Endothelial cell of umbilical vein (primary cell): ENCODE data around the gene DHX29. TPM values are rescaled to one million over a fixed set of nuclear protein-coding genes. Genes with fewer than 3 reads are reported as not detected.

Experiments used
- BruUV-seq: library from RNA; stranded (reverse); fragments of 400-500 nt; replicated peaks from 2 replicates; lab custom pipeline; 2021; lab: Mats Ljungman, UMichigan
- CTCF ChIA-PET: fragments of 300-600, 350-600 bp; sonication (Branson Sonifier 250); formaldehyde crosslinking; loops from one replicate; lab custom pipeline; 2021; ENCODE audit warnings: antibody characterized with exemption, inconsistent platforms; lab: Charles Lee
- POLR2A ChIA-PET: fragments of 300-600, 350-600 bp; sonication (Branson Sonifier 250); formaldehyde crosslinking; loops from one replicate; lab custom pipeline; 2021; ENCODE audit warnings: antibody characterized with exemption, inconsistent platforms; lab: Charles Lee
- DNase-seq: peaks from one replicate; pipeline ENCODE4 v3.0.0-alpha.2; 2011; ENCODE audit warnings: low read depth, low spot score
- FAIRE-seq: peaks from 2 replicates; lab custom pipeline; 2011; peaks lifted over from hg19 to GRCh38; lab: Jason Lieb, UNC
- H2AFZ ChIP-seq: 2 replicates; pipeline ENCODE4 v1.6.0; 2012; ENCODE audit warnings: low read depth, low read length, control low read depth, inconsistent platforms
- H3K27ac ChIP-seq: 2 replicates; pipeline ENCODE4 v1.5.1; 2011; ENCODE audit warnings: low read depth, mild to moderate bottlenecking, control low read depth, low read length, moderate library complexity; ENCODE audit not compliant: insufficient read depth
- H3K27me3 ChIP-seq, 2 experiments: 2 replicates each; pipeline versions ENCODE4 v1.6.0 to v1.6.1; 2011; ENCODE audit warnings: low read length in 2 of 2, mixed read lengths in 1 of 2; ENCODE audit not compliant: control insufficient read depth in 2 of 2, insufficient read depth in 2 of 2
- H3K36me3 ChIP-seq, 2 experiments: 2 replicates in 1 of 2; 3 replicates in 1 of 2; pipeline ENCODE4 v1.5.1; 2011; ENCODE audit warnings: low read length in 2 of 2, mild to moderate bottlenecking in 1 of 2, moderate library complexity in 1 of 2; ENCODE audit not compliant: control insufficient read depth in 2 of 2, insufficient read depth in 2 of 2; ENCODE audit errors: extremely low read depth in 1 of 2
- H3K4me1 ChIP-seq: 3 replicates; pipeline ENCODE4 v1.5.1; 2011; ENCODE audit warnings: mild to moderate bottlenecking, low read length; ENCODE audit not compliant: control insufficient read depth, insufficient read depth; ENCODE audit errors: extremely low read depth
- H3K4me2 ChIP-seq: 2 replicates; pipeline ENCODE4 v1.6.1; 2011; ENCODE audit warnings: low read length, control low read depth, mixed read lengths; ENCODE audit not compliant: insufficient read depth
- H3K4me3 ChIP-seq, 3 experiments: fragments of 200-600 bp in 1 of 3; sonication (generic), shearing (Covaris generic) in 1 of 3; replicated peaks in 1 of 3; 2 replicates each; pipeline ENCODE4 v1.5.1; 2011 to 2016; ENCODE audit warnings: control low read depth in 3 of 3, low read length in 3 of 3, mild to moderate bottlenecking in 2 of 3, inconsistent platforms in 1 of 3, low read depth in 1 of 3, moderate library complexity in 1 of 3; ENCODE audit not compliant: insufficient read depth in 1 of 3
- H3K79me2 ChIP-seq: 2 replicates; pipeline ENCODE4 v1.6.0; 2012; ENCODE audit warnings: low read length, inconsistent platforms; ENCODE audit not compliant: control insufficient read depth, insufficient read depth
- H3K9ac ChIP-seq: replicated peaks from 2 replicates; pipeline ENCODE3; 2011; ENCODE audit warnings: low read length, control low read depth; ENCODE audit not compliant: insufficient read depth; ENCODE audit errors: extremely low read depth
- H3K9me1 ChIP-seq: replicated peaks from 3 replicates; pipeline ENCODE4 v1.6.0; 2011; ENCODE audit warnings: mild to moderate bottlenecking, low read length; ENCODE audit not compliant: control insufficient read depth, insufficient read depth; ENCODE audit errors: extremely low read depth
- H3K9me3 ChIP-seq: replicated peaks from 2 replicates; pipeline ENCODE4 v1.5.1; 2012; ENCODE audit warnings: low read length, inconsistent platforms; ENCODE audit not compliant: control insufficient read depth, insufficient read depth
- H4K20me1 ChIP-seq: replicated peaks from 2 replicates; pipeline ENCODE3; 2011; ENCODE audit warnings: mild to moderate bottlenecking, low read length; ENCODE audit not compliant: control insufficient read depth, insufficient read depth; ENCODE audit errors: extremely low read depth
- CTCF ChIP-seq, 2 donors: IDR thresholded peaks; 1 replicate in 1 of 2; 2 replicates in 1 of 2; pipeline ENCODE4 v1.5.1; 2011; ENCODE audit warnings: low read length in 2 of 2, mild to moderate bottlenecking in 2 of 2, moderate library complexity in 2 of 2, control low read depth in 1 of 2, inconsistent platforms in 1 of 2, low read depth in 1 of 2; ENCODE audit not compliant: insufficient read depth in 1 of 2; ENCODE audit errors: extremely low read depth in 1 of 2
- EZH2 ChIP-seq: IDR thresholded peaks from 2 replicates; pipeline ENCODE4 v1.6.1; 2012; ENCODE audit warnings: borderline replicate concordance, low read depth, mild to moderate bottlenecking, moderate library complexity, low read length, inconsistent platforms; ENCODE audit not compliant: severe bottlenecking
- FOS ChIP-seq: IDR thresholded peaks from 2 replicates; pipeline ENCODE4 v1.6.1; 2011; ENCODE audit warnings: mild to moderate bottlenecking, low read length, moderate library complexity, borderline replicate concordance; ENCODE audit not compliant: insufficient read depth
- GATA2 ChIP-seq: IDR thresholded peaks from 2 replicates; pipeline ENCODE4 v1.7.0; 2011; ENCODE audit warnings: low read depth, mild to moderate bottlenecking, moderate library complexity, mixed read lengths, low read length; ENCODE audit not compliant: insufficient read length, insufficient read depth
- JUN ChIP-seq: IDR thresholded peaks from 2 replicates; pipeline ENCODE4 v1.6.1; 2011; ENCODE audit warnings: borderline replicate concordance, low read depth; ENCODE audit not compliant: insufficient read length, insufficient read depth
- MAX ChIP-seq: IDR thresholded peaks from 2 replicates; pipeline ENCODE4 v1.6.1; 2011; ENCODE audit not compliant: insufficient read depth, insufficient read length
- MYC ChIP-seq: IDR thresholded peaks from one replicate; pipeline ENCODE4 v1.6.1; 2011; ENCODE audit warnings: mild to moderate bottlenecking, low read depth, low read length
- POLR2A ChIP-seq: IDR thresholded peaks from 2 replicates; pipeline ENCODE4 v1.6.1; 2012; ENCODE audit warnings: low read depth, mild to moderate bottlenecking, control low read depth, low read length
- POLR2AphosphoS5 ChIP-seq: IDR thresholded peaks from 2 replicates; pipeline ENCODE4 v1.6.1; 2012; ENCODE audit warnings: low read depth, mild to moderate bottlenecking, control low read depth, low read length, moderate library complexity; ENCODE audit not compliant: insufficient read depth
- dilution Hi-C: fragments of 300-500 bp; cut with MboI; formaldehyde crosslinking; loops from one replicate; pipeline ENCODE4 v1.15.0; 2019; ENCODE audit warnings: low sequenced_read_pairs; ENCODE audit not compliant: extremely low pct_ligation_motif_present
- intact Hi-C: fragments of 100-400 bp; cut with micrococcal nuclease; formaldehyde crosslinking; loops from one replicate; pipeline ENCODE4 v1.10.0; 2022
- polyA plus RNA-seq, 4 experiments: library from polyadenylated mRNA; depleted of rRNA in 3 of 4; stranded (reverse) in 3 of 4; unstranded in 1 of 4; fragments of >200 nt; gene quantifications; 2 replicates each; pipeline versions ENCODE4 v1.2.1 to v1.2.3, GENCODE V29; 2011 to 2012; ENCODE audit warnings: missing spikeins in 1 of 4
- total RNA-seq: library from RNA; stranded (reverse); gene quantifications from 2 replicates; pipeline ENCODE4 v1.2.3, GENCODE V29; 2021

The DHX29 gene
- total and polyA plus RNA-seq, 2 donors (not counting 3 experiments of a cell fraction or from before 2014, with no cell fraction given), result 4.7 to 32.8 TPM

- peak overlapping the region; percentile 77 to 99 (median 81) for H3K4me3 ChIP-seq
- H3K9ac ChIP-seq, result peak overlapping the region; percentile 97
- no peaks in the 10 kb centered on the region for H3K9me3 ChIP-seq
- ChIA-PET POLR2A (interaction anchor here (0.7 to 1.1 kb wide), 4 partner anchors 16 to 330 kb away, joined by 3 to 5 read pairs (median 3); no protein-coding TSS in a partner anchor), CTCF (interaction anchor here (1.0 to 1.8 kb wide), 6 partner anchors 11 to 383 kb away, joined by 3 to 6 read pairs (median 3); no protein-coding TSS in a partner anchor)
- H3K79me2 ChIP-seq, result peaks cover 88% of the 10 kb centered on the region
- peak overlapping the region; percentile 85 for H2AFZ ChIP-seq
- H3K9me1 ChIP-seq, result no peaks in the 10 kb centered on the region
- FAIRE-seq (no peak), DNase-seq (peak; percentile 70)
- no peaks in the 10 kb centered on the region for H4K20me1 ChIP-seq
- peak overlapping the region; percentile 96 for H3K4me2 ChIP-seq
- H3K27ac ChIP-seq, result peak overlapping the region; percentile 82
- no peaks in the 10 kb centered on the region for H3K36me3 ChIP-seq
- H3K4me1 ChIP-seq, result peaks cover 45% of the 10 kb centered on the region
- intact Hi-C loops (loop anchor here (5.0 kb wide), 1 partner anchor 76 kb away; the partner anchor contains the start of gene CCNO), dilution Hi-C loops (no loop called here)
- no peaks in the 10 kb centered on the region for H3K27me3 ChIP-seq
- BruUV-seq, result TSS peak; percentile 48
- TF ChIP-seq GATA2, result no peak
- no peak for TF ChIP-seq MYC
- TF ChIP-seq CTCF (IDR thresholded peaks at IDR 0.05; ENCODE audit: extremely low read depth in 1 of 2, insufficient read depth in 1 of 2, low read depth in 1 of 2, low read length in 2 of 2), result no peak
- TF ChIP-seq MAX, result no peak
- no peak for TF ChIP-seq FOS
- no peak for TF ChIP-seq JUN
- TF ChIP-seq POLR2AphosphoS5, result no peak
- TF ChIP-seq POLR2A, result no peak
- no peak for TF ChIP-seq EZH2
These were observed 851 bp upstream of the DHX29 start for GRCh38 chr5:55308254-55308836.
